Kidney capillary endothelial cell (primary cell): ENCODE results near the gene MIER2.

Experiments used
- DNase-seq: peaks from one replicate; pipeline ENCODE4 v3.0.0-alpha.2; 2018; ENCODE audit warnings: low spot score

MIER2 gene

GRCh38 chr19:330503-330902 is 14.1 kb downstream of the MIER2 start:
- DNase-seq, result no peak

GRCh38 chr19:329876-330275 is 14.7 kb downstream of the MIER2 start:
- DNase-seq, result no peak

GRCh38 chr19:328025-328505 is 16.5 kb downstream of the MIER2 start:
- no peak for DNase-seq

- DNase-seq, result no peak
Observed at GRCh38 chr19:327291-328024, 17.1 kb downstream of the MIER2 start.

GRCh38 chr19:326871-327270 is 17.7 kb downstream of the MIER2 start:
- no peak for DNase-seq

GRCh38 chr19:325937-326565 is 18.5 kb downstream of the MIER2 start:
- DNase-seq, result no peak

GRCh38 chr19:325173-325936 is 19.2 kb downstream of the MIER2 start:
- no peak for DNase-seq

GRCh38 chr19:324716-325115 is 19.9 kb downstream of the MIER2 start:
- DNase-seq, result no peak

GRCh38 chr19:322616-323015 is 22.0 kb downstream of the MIER2 start:
- DNase-seq, result no peak

- no peak for DNase-seq
Observed at GRCh38 chr19:318509-318774, 26.2 kb downstream of the MIER2 start.

GRCh38 chr19:317710-318508 is 26.7 kb downstream of the MIER2 start:
- no peak for DNase-seq

- no peak for DNase-seq
Observed at GRCh38 chr19:315811-316210, 28.8 kb downstream of the MIER2 start.

- DNase-seq, result no peak
Observed at GRCh38 chr19:313988-314815, 30.4 kb downstream of the MIER2 start.

- no peak for DNase-seq
Observed at GRCh38 chr19:313169-313987, 31.2 kb downstream of the MIER2 start.

- DNase-seq, result peak; percentile 20
Observed at GRCh38 chr19:311813-312261, 32.8 kb downstream of the MIER2 start.

GRCh38 chr19:310781-311496 is 33.7 kb downstream of the MIER2 start:
- DNase-seq, result no peak

GRCh38 chr19:310141-310651 is 34.4 kb downstream of the MIER2 start:
- DNase-seq, result peak; percentile 20

GRCh38 chr19:309206-309565 is 35.4 kb downstream of the MIER2 start:
- DNase-seq, result no peak

GRCh38 chr19:308471-309205 is 36.0 kb downstream of the MIER2 start:
- no peak for DNase-seq
